SU-DHL-6 (cell line): ENCODE measurements around the gene PASD1.

Experiments used
- H2AFZ ChIP-seq: fragments of 200-600 bp; sonication (generic); 2 replicates; pipeline ENCODE4 v1.6.1; 2014; ENCODE audit warnings: low read depth, mild to moderate bottlenecking, moderate library complexity, mixed read lengths, antibody characterized with exemption, low read length; ENCODE audit not compliant: severe bottlenecking
- H3F3A ChIP-seq: fragments of 200-600 bp; shearing (Covaris generic); 2 replicates; pipeline ENCODE4 v1.6.0; 2016; ENCODE audit warnings: antibody characterized with exemption, mild to moderate bottlenecking; ENCODE audit not compliant: insufficient read depth
- H3K27ac ChIP-seq: fragments of 200-600 bp; sonication (generic); 2 replicates; pipeline ENCODE4 v1.5.1; 2016; ENCODE audit warnings: low read depth, mild to moderate bottlenecking, low read length, moderate library complexity, mixed read lengths
- H3K27me3 ChIP-seq: fragments of 200-600 bp; sonication (generic), shearing (Covaris generic); 2 replicates; pipeline ENCODE4 v1.6.0; 2014; ENCODE audit warnings: mild to moderate bottlenecking, low read length
- H3K36me3 ChIP-seq: fragments of 200-600 bp; sonication (generic); 2 replicates; pipeline ENCODE4 v1.6.1; 2014; ENCODE audit warnings: mild to moderate bottlenecking, low read length, mixed read lengths
- H3K4me2 ChIP-seq: fragments of 300-600, 200-600 bp; shearing (Covaris generic), sonication (generic); 2 replicates; pipeline ENCODE4 v1.6.0; 2014; ENCODE audit warnings: low read length, low read depth, mild to moderate bottlenecking; ENCODE audit not compliant: poor library complexity, severe bottlenecking
- H3K4me3 ChIP-seq: fragments of 200-600 bp; sonication (generic); 2 replicates; pipeline ENCODE4 v1.5.1; 2014; ENCODE audit warnings: antibody characterized with exemption, low read length, mild to moderate bottlenecking, mixed read lengths; ENCODE audit not compliant: insufficient read depth, poor library complexity, severe bottlenecking
- H3K79me2 ChIP-seq: fragments of 200-600 bp; sonication (generic); 2 replicates; pipeline ENCODE4 v1.6.1; 2014; ENCODE audit warnings: mild to moderate bottlenecking, low read length, moderate library complexity; ENCODE audit not compliant: insufficient read depth
- H3K9ac ChIP-seq: fragments of 200-600 bp; sonication (generic); 2 replicates; pipeline ENCODE4 v1.7.0; 2014; ENCODE audit warnings: mild to moderate bottlenecking, low read length
- H3K9me2 ChIP-seq: fragments of 200-600 bp; sonication (generic); replicated peaks from 2 replicates; pipeline ENCODE4 v1.6.1; 2014; ENCODE audit warnings: low read length; ENCODE audit not compliant: insufficient read depth
- H3K9me3 ChIP-seq: fragments of 200-600 bp; sonication (generic); 2 replicates; pipeline ENCODE4 v1.6.1; 2014; ENCODE audit warnings: low read length, mixed read lengths; ENCODE audit not compliant: insufficient read depth
- H4K20me1 ChIP-seq: fragments of 200-600 bp; sonication (generic); 2 replicates; pipeline ENCODE4 v1.6.1; 2014; ENCODE audit warnings: low read depth, mild to moderate bottlenecking, antibody characterized with exemption, low read length, moderate library complexity, mixed read lengths
- CTCF ChIP-seq: fragments of 200-600 bp; sonication (generic); IDR thresholded peaks from one replicate; pipeline ENCODE4 v1.5.1; 2017; ENCODE audit warnings: antibody characterized with exemption, mild to moderate bottlenecking, low read length, moderate library complexity; ENCODE audit not compliant: insufficient read depth, poor library complexity, severe bottlenecking
- EZH2phosphoT487 ChIP-seq: fragments of 200-600 bp; sonication (generic), shearing (Covaris generic); conservative IDR thresholded peaks from 2 replicates; pipeline ENCODE4 v1.6.1; 2018; ENCODE audit warnings: mild to moderate bottlenecking, antibody characterized with exemption, low read length, moderate library complexity, mixed read lengths

Gene PASD1

DNA sequence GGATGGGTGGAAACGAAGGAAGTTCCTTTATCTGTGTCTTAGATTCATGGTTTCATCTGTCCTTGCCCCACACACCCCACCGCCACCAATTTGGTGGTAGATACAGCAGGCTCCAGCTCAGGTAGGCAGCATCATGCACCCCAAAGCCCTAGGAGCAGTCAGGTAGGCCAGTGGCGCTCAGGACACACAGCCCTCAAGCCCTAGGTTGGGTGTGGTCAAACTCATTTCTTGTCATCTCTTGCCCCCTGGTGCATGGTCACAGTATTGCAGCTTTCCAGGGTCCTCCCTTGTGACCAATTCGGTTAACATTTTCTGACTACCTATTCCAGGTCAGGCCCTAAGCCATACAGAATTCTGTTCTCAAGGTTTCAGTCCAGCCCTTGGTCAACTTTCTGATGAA is 117.3 kb downstream of the PASD1 start:
- H3F3A ChIP-seq, result no peaks in the 10 kb centered on the region
- H3K4me2 ChIP-seq, result no peak overlapping the region
- H3K4me3 ChIP-seq, result no peak overlapping the region
- no peaks in the 10 kb centered on the region for H3K9me3 ChIP-seq
- no peak for TF ChIP-seq EZH2phosphoT487
- TF ChIP-seq CTCF, result peak; percentile 30
- no peak overlapping the region for H2AFZ ChIP-seq
- H3K36me3 ChIP-seq, result no peaks in the 10 kb centered on the region
- no peaks in the 10 kb centered on the region for H3K27me3 ChIP-seq
- H4K20me1 ChIP-seq, result no peaks in the 10 kb centered on the region
- no peaks in the 10 kb centered on the region for H3K79me2 ChIP-seq
- H3K9me2 ChIP-seq, result no peaks in the 10 kb centered on the region
- H3K27ac ChIP-seq, result no peak overlapping the region
- no peak overlapping the region for H3K9ac ChIP-seq

DNA sequence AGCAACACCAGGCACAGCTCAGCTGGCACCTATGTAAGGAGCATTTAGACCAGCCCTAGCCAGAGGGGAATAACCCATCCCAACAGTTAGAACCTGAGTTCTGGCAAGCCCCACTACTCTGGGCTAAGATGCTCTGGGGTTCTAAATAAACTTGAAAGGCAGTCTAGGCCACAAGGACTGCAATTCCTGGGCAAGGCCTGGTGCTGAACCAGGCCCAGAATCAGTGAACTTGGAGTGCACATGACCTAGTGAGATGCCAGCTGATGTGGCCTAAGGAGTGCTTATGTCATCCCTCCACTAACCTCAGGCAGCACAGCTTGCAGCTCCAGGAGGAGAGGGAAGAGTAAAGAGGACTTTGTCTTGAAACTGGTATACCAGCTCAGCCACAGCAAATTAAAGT is 124.2 kb downstream of the PASD1 start:
- Histone ChIP-seq H3K9ac (no peak overlapping the region), H2AFZ (no peak overlapping the region), H3K27me3 (no peaks in the 10 kb centered on the region), H3K9me3 (no peaks in the 10 kb centered on the region), H3K9me2 (no peaks in the 10 kb centered on the region), H3K4me2 (no peak overlapping the region), H3K36me3 (no peaks in the 10 kb centered on the region), H4K20me1 (no peaks in the 10 kb centered on the region), H3K4me3 (no peak overlapping the region), H3K79me2 (no peaks in the 10 kb centered on the region), H3F3A (no peaks in the 10 kb centered on the region), H3K27ac (no peak overlapping the region)
- TF ChIP-seq CTCF (no peak), EZH2phosphoT487 (no peak)

DNA sequence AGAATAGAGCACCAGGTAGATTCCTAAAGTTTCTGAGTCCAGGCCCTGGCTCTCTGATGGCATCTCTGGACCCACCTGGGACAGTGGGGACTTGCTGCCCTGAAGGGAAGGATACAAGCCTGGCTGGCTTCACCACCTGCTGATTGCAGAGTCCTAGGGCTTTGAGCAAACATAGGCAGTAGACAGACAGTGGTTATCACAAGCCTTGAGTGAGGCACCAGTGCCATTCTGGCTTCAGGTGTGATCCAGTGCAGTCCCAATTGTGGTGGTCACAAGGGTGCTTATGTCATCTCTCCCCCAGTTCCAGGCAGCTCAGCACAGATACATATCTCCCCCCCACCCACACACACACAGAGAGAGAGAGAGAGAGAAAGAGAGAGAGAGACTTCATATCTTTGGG is 125.2 kb downstream of the PASD1 start:
- no peaks in the 10 kb centered on the region for H3K79me2 ChIP-seq
- no peak overlapping the region for H3K27ac ChIP-seq
- no peak overlapping the region for H2AFZ ChIP-seq
- H3K27me3 ChIP-seq, result no peaks in the 10 kb centered on the region
- H3F3A ChIP-seq, result no peaks in the 10 kb centered on the region
- H3K9me2 ChIP-seq, result no peaks in the 10 kb centered on the region
- no peak for TF ChIP-seq CTCF
- no peak for TF ChIP-seq EZH2phosphoT487
- H3K9me3 ChIP-seq, result no peaks in the 10 kb centered on the region
- H3K9ac ChIP-seq, result no peak overlapping the region
- H4K20me1 ChIP-seq, result no peaks in the 10 kb centered on the region
- no peak overlapping the region for H3K4me2 ChIP-seq
- H3K4me3 ChIP-seq, result no peak overlapping the region
- no peaks in the 10 kb centered on the region for H3K36me3 ChIP-seq

DNA sequence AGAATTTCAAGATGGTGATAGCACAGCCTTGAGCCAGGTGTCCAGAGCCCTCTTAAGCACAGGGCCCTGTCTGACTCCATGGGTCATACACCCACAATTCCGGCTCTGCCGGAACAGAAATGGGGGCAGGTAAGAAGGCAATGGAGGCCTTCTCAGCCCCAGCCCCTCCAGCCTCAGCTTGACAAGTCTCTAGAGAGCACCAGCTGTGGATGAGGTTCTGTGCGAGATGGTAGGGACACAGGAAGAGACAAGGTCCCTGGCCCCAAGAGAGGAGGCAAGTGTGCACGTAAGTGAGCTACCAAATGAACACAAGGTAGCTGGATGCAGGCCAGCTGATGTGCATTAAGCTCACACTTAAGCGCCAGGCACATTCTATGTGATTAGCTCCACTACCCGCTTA is 129.3 kb downstream of the PASD1 start:
- no peaks in the 10 kb centered on the region for H3K36me3 ChIP-seq
- H3F3A ChIP-seq, result no peaks in the 10 kb centered on the region
- H4K20me1 ChIP-seq, result no peaks in the 10 kb centered on the region
- no peaks in the 10 kb centered on the region for H3K9me3 ChIP-seq
- H3K79me2 ChIP-seq, result no peaks in the 10 kb centered on the region
- H3K4me2 ChIP-seq, result no peak overlapping the region
- no peak overlapping the region for H2AFZ ChIP-seq
- H3K9me2 ChIP-seq, result no peaks in the 10 kb centered on the region
- H3K4me3 ChIP-seq, result no peak overlapping the region
- no peaks in the 10 kb centered on the region for H3K27me3 ChIP-seq
- no peak overlapping the region for H3K27ac ChIP-seq
- H3K9ac ChIP-seq, result no peak overlapping the region
- TF ChIP-seq CTCF (no peak), EZH2phosphoT487 (no peak)
